GM12872 (cell line): Measurements from ENCODE around the gene SSX5.

Experiments
- TF ChIP-seq, protein P1 (sequence below): IDR thresholded peaks from 3 replicates; pipeline ENCODE4 v1.5.1; 2011; ENCODE audit warnings: low read depth, mild to moderate bottlenecking, low read length, moderate library complexity; ENCODE audit not compliant: insufficient read depth

The SSX5 gene

DNA sequence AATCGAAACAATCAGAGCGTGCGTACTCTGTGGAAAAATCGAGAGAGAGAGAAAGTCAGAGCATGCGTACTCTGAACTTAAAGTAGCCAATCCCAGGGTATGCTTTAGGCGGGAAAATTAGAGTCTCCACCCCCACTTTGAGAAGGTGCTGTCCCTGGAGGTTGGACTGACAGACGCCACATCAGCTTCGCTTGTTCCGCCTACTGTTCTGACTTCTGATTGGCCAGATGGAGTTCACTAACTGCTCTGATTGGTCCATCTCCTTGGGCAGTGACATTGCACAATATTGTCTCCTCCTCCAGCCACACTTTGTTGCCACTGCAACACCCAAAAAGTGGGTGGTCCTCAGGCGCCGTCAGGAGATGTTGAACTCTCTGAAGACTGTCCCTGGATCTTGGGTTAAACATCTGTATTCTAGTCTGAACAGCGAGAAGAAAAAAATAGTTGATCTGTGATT is at the start of gene SSX5:
Gene SSX5, minus strand, starts transcription at position 51 of the 457 bp plus-strand sequence. CDS start 1,437 bp downstream, outside the sequence.
- TF ChIP-seq, protein P1, sequence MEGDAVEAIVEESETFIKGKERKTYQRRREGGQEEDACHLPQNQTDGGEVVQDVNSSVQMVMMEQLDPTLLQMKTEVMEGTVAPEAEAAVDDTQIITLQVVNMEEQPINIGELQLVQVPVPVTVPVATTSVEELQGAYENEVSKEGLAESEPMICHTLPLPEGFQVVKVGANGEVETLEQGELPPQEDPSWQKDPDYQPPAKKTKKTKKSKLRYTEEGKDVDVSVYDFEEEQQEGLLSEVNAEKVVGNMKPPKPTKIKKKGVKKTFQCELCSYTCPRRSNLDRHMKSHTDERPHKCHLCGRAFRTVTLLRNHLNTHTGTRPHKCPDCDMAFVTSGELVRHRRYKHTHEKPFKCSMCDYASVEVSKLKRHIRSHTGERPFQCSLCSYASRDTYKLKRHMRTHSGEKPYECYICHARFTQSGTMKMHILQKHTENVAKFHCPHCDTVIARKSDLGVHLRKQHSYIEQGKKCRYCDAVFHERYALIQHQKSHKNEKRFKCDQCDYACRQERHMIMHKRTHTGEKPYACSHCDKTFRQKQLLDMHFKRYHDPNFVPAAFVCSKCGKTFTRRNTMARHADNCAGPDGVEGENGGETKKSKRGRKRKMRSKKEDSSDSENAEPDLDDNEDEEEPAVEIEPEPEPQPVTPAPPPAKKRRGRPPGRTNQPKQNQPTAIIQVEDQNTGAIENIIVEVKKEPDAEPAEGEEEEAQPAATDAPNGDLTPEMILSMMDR: no peak

DNA sequence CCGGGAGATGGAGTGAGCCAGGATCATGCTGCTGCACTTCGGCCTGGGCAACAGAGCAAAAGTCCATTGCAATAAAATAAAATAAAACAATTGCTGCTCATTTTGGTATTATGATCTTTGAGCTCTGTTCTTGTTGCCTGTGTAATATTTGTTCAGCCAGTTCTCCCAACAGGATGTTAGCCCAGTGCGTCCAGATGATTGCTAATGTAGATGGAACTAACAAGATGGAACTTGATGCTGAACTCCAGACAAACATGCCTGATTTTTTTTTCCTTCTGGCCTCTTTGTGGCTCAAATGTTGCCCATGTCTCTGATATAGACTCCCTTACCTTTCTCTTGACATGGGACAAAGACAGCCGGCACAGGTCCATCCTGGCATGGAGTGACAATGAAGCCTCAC is 15.8 kb downstream of the SSX5 start:
- TF ChIP-seq, protein P1: no peak

DNA sequence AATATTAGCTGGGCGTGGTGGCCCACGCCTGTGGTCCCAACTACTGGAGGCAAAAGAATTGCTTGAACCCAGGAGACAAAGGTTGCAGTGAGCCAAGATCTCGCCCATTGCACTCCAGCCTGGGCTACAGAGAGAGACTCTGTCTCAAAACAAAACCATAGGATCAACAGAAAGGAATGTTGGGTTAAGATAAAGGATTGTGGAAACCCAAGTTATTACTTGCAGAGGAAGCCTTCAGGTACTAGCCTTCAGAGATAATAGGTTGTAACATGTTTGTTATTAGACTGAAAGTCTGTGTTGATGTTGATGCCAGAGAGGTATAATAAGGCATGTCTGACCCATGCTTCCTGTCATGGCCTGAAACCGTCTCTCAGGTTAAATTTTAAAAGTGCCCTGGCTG is 16.9 kb downstream of the SSX5 start:
- TF ChIP-seq, protein P1: no peak

GRCh38 chrX:48165241-48165640 is 31.4 kb downstream of the SSX5 start:
- TF ChIP-seq, protein P1: no peak

DNA sequence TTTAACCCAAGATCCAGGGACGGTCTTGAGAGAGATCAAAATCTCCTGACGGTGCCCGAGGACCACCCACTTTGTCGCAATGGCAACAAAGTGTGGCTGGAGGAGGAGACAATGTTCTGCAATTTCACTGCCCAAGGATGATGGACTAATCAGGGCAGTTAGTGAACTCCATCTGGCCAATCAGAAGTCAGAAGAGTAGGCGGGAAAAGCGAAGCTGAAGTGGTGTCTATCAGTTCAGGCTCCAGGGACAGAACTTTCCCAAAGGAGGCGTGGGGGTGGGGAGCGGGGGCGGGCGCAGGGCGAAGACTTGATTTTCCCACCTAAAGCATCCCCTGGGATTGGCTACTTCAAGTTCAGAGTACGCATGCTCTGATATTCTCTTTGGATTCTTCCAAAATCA is 40.6 kb downstream of the SSX5 start:
- TF ChIP-seq, protein P1: no peak

- TF ChIP-seq, protein P1: no peak
These were observed 41.8 kb downstream of the SSX5 start for GRCh38 chrX:48154796-48155195.

DNA sequence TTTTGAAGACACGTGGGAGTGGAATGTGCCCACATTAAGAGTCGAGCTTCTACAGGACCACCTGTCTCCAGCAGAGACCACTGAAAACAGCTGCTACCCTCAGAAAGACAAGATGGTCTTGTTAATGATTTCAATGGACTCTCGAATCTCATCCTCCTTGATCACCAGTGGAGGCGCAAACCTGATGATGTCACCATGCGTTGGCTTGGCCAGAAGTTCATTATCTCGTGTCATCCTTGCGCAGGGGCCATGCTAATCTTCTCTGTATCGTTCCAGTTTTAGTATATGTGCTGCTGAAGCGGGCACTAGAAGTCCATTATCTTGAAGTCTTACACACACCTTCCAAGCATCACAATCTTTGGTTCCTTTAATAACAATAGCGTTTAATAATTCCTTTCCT is 42.8 kb downstream of the SSX5 start:
- TF ChIP-seq, protein P1: no peak
